NCI-H2107 treated with DMSO at 0.1 percent for 48 hours (cell line): ENCODE data around the gene LRRC9.
"Not testable (repeated sequence)": the region's sequence is repeated elsewhere in the genome, so short reads cannot be mapped to it uniquely, and the experiment has no call there.

ENCODE experiments used
- DNase-seq: peaks from one replicate; lab custom pipeline; 2025; ENCODE audit not compliant: unreplicated experiment; lab: John Stamatoyannopoulos, UW

Gene LRRC9

DNA sequence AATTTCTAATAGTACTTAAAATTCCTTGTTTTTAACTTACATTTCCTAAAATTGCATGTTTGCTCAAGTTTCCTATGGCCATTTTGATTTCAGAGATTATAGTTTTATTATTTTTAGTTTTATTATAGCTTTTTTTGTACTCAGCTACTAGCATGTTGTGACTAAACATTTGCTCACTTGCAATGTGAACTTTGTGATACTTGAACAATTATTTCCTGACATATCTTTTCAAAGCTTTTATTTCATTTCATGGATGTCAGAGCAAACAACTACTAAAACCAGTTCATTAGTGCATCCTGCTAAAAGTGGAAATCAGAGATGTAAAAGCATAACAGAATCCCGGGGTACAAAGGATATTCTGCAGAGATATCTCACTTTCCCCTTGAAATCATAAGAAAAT, 138.1 kb downstream of the LRRC9 start:
- DNase-seq: no peak

GRCh38 chr14:60061371-60061770, 141.4 kb downstream of the LRRC9 start:
- DNase-seq: no peak

GRCh38 chr14:60064491-60065072, 144.6 kb downstream of the LRRC9 start:
- peak; percentile 78 for DNase-seq

GRCh38 chr14:60067882-60068281, 147.9 kb downstream of the LRRC9 start:
- no peak for DNase-seq

DNA sequence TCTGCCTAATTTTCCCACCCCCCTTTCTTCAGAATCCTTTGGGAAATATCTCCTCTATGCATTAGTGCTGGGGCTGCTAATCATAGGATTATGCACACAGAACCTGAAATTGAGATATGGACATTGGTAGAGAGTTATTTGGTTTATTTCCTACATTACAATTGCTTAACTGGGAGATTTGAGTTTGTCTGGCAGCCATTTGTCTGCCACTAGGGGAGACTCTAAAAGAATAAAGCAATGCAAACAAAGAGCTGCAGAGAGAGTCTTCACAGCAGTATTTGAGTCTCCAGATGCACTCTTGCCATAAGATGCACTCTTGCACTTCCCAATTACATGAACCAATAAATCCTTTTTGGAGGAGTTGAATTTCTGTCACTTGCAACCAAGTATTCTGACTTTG, 159.8 kb downstream of the LRRC9 start:
- no peak for DNase-seq

DNA sequence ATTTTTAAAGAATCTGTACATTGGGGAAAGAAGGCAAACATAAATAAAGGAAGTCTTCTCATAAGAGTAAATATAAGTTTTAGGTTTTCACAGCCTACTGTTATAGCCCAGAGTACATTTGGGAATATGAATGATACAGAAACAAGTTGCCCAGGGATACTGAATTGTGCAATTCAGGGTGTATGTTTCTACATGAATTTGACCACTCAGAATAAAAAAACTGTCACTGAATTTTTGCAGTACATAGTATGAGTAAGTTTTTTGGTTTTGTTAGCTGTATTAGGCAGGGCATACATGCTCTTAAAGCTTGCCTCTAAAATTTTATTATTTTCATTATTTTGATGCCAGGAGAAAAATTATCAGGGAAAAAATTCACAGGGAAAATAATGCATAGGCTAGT, 165.1 kb downstream of the LRRC9 start:
- no peak for DNase-seq

DNA sequence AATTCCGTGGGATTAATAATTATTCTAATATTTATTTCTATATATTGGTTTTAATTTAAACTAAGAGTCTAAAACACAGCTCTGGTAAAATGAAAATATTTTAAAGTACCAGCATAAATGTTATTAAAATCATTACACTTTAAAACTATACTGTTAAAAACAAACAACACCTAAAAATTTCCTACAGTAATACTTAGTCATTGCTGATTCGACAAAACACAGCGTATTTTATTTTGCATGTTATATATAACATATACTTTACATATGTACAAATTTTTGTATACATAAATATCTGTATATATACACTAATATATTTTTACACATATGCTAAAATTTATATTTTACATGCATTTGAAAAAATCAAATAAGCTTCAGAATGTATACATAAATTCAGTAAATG, 165.7 kb downstream of the LRRC9 start:
- no peak for DNase-seq

GRCh38 chr14:60087668-60088067, 167.7 kb downstream of the LRRC9 start:
- DNase-seq: no peak

DNA sequence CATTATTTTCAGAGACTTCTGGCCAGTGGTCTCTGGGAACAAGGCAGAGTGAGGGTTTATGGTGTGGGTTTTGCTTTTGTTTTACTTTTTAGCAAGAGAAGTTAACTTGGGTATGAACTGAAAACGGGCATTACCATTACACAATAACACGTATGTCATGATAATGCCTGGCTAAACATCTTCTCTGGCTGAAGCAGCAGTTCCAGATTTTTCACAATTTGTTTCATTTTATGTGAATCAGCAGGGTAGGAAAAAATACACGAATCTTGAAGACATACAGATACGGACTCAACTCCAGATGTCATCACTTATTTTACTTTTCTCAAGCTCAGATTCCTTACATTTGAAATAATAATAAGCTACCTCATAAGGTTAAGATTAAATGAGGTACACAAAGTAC, 169.3 kb downstream of the LRRC9 start:
- DNase-seq: no peak

- peak; percentile 92 for DNase-seq
These were observed 171.0 kb downstream of the LRRC9 start for GRCh38 chr14:60090864-60091519.

DNA sequence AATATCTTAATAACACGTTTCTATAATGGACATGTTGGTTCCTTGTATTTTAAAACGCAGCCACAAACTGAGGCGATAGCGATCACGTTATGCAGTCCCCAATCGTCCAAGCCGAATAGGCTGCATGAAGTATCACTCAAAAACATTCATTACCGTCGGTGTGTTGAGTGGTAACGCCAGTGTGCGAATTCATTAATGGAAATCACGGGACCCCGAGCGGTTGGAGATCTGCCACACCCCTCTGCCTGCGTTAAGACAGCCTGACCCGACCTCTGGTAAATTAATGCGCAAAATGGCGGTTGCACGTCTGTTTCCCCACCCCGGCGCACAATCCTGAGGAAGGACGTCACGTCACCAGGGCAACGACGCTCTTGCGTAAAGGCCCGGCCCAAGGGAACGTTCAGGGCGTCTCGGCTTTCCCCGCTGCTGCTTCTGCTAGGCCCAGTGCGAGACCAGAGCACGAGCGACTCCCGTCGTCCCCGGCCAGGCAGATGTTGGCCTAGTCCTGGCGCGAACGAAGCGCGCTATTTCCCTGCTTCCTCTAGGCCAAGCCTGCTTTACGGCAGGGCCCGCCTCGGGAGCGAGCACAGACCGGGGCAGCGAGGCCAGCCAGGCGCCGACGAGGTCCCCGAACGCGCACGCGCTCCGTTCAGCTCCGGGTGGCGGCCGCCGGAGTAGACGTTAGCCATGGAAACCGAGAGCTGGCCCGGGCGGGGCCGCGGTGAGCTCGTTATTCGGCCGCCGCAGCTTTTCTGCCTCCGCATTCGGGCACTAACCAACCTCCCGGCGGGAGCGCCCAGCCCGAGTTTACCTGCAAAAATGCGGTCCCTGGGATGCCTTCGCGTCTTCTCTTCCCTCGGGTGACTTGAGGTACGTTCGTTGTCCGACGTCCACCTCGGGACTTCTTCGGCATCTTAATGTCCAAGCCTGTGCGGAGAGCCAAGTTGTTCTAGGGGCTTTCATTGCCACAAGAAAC, 171.9 kb downstream of the LRRC9 start, which contains the start of gene PCNX4:
Gene PCNX4 (plus strand): TSS at position 374 of the 976 bp plus-strand sequence. CDS start 15,716 bp downstream, outside the sequence.
- DNase-seq: peak; percentile 100

GRCh38 chr14:60092526-60092920, 172.6 kb downstream of the LRRC9 start:
- peak; percentile 76 for DNase-seq

DNA sequence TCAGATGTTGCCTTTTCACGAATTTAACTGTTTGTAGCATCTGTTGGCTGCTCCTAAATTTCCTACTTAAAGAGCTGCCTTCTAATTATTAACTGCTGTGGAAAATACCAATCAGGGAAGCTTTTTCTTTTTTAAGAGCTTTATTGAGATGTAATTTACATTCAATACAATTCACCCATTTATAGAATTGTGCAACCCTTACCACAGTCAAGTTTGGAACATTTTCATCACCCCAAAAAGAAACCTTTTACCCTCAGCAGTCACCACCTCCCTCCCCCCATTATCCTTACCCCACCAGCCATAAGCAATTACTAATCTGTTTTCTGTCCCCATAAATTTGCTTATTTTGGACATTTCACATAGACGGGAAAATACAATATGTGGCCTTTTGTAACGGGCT, 173.1 kb downstream of the LRRC9 start:
- no peak for DNase-seq

GRCh38 chr14:60093606-60094005, 173.7 kb downstream of the LRRC9 start:
- DNase-seq: peak; percentile 64

GRCh38 chr14:60094306-60094897, 174.5 kb downstream of the LRRC9 start:
- no peak for DNase-seq

DNA sequence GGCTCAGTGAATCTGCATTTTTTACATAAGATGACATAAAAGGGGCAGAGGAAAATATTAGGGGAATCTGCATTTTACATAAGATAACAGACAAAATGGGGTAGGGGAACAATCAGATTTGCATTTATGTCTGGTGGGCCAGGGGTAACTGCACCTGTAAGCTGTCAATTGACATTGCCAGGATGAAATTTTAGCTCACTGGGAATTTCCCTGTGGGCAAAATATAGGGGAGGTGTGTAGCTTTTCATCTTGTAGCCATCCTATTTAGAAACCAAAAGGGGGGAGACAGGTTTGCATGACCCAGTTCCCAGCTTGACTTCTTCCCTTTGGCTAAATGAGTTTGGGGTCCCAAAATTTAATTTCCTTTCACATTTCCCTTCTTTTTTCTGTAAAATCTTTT, 175.3 kb downstream of the LRRC9 start:
- no peak for DNase-seq

- DNase-seq: peak; percentile 54
These were observed 176.0 kb downstream of the LRRC9 start for GRCh38 chr14:60095781-60096450.

DNA sequence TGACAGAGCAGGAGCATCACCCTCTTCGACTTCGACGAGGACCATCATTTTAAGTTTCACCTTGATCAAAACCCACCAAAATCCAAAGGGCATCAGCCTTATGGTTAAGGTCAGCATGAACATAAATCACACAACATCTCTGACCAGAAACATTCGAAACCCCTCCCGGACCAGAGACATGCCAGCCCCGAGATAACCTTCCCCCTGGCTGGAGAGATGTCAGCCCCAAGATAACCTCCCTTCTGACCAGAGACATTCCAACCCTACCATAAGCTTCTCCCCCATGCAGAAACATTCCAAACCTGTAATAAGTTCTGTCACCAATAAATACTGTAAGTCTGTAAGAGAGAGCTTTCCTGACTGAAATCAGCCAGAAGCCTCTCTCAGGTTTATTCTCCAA, 178.0 kb downstream of the LRRC9 start:
- no peak for DNase-seq

DNA sequence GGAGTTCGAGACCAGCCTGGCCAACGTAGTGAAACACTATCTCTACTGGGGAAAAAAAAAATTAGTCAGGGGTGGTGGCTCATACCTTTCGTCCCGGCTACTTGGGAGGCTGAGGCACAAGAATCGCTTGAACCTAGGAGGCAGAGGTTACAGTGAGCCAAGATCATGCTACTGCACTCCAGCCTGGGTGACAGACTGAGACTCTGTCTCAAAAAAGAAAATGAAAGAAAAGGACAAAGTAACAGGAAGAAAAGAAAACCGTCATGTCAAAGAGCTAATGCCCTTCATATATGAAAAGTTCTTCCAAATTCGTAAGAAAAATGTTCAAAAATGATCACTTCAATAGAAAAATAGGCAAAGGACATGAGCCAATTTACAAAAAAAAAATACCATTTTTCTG, 179.9 kb downstream of the LRRC9 start:
- not testable (repeated sequence) for DNase-seq

DNA sequence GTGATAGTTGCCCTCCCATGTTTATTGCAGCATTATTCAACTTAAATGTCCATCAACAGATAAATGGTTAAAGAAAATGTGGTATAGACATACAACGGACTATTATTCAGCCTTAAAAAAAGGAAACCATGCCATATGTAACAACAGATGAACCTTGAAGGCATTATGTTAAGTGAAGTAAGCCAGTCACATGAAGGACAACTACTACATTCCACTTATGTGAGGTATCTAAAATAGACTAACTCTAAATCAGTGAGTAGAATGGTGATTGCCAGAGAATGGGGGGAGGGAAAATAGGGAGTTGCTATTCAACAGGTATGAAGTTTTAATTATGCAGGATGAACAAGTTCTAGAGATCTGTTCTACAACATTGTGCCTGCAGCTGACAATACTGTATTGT, 181.8 kb downstream of the LRRC9 start:
- no peak for DNase-seq

DNA sequence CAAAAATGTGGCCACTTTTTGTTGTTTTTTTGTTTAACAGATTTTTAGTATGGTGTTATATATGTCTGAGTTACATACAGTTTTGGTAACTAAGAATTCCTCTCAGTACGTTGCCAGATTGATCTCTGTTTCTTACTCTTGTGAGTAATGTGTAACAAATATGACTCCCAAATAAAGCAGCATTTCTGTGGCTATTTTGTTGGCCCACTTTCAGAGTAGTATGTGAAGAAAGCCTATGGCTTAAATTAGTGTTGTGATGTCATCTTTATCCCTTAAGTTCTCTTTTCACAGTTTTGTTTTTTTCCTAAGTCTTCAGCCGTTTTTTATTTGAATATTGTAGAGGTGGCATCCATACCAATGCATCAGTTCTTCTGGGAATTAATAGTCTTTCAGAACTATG, 182.4 kb downstream of the LRRC9 start:
- DNase-seq: no peak
